ENCODE results near the gene SLC34A3. TPM values are rescaled to one million over a fixed set of nuclear protein-coding genes. Genes with fewer than 3 reads are reported as not detected.

The SLC34A3 gene
- total RNA-seq, 1 experiment from 2014 or later: 2.5 TPM

GRCh38 chr9:137194388-137194787 lies 36.3 kb upstream of the SLC34A3 start:
- no peak overlapping the region for H2AFZ ChIP-seq
- no peaks in the 10 kb centered on the region for H3K36me3 ChIP-seq (ENCODE audit: low read depth)
- no peak for DNase-seq
- ChIA-PET CTCF (interaction anchor here (1.1 kb wide), 1 partner anchor 42 kb away, joined by 6 read pairs; no protein-coding TSS in a partner anchor), POLR2A (ENCODE audit: unreplicated experiment) (no interaction called here)
- H3K79me2 ChIP-seq (ENCODE audit: low read depth): peaks cover 63% of the 10 kb centered on the region
- H3K9me3 ChIP-seq (ENCODE audit: insufficient read depth, low read depth): no peaks in the 10 kb centered on the region
- no peaks in the 10 kb centered on the region for H3K9me2 ChIP-seq (ENCODE audit: insufficient read depth)
- intact Hi-C loops (cut with micrococcal nuclease; ENCODE audit: unreplicated experiment): no loop called here
- H3K4me3 ChIP-seq: no peak overlapping the region
- no peak for TF ChIP-seq CTCF (conservative IDR thresholded peaks at IDR 0.05)
- no peak for TF ChIP-seq EZH2 (IDR thresholded peaks at IDR 0.05; ENCODE audit: low read depth)
- no TSS peak for BruUV-seq (replicated peaks)
- H3K27ac ChIP-seq: no peak overlapping the region
- no peaks in the 10 kb centered on the region for H3K27me3 ChIP-seq (ENCODE audit: insufficient read depth, low read depth)
- peaks cover 68% of the 10 kb centered on the region for H3K4me1 ChIP-seq (replicated peaks; ENCODE audit: insufficient read depth)
- H3K4me2 ChIP-seq: peak overlapping the region; percentile 71
- peaks cover 68% of the 10 kb centered on the region for H4K20me1 ChIP-seq (ENCODE audit: insufficient read depth)
- H3F3A ChIP-seq (ENCODE audit: insufficient read depth, low read depth): peaks cover 39% of the 10 kb centered on the region

GRCh38 chr9:137194909-137195308 lies 35.8 kb upstream of the SLC34A3 start:
- Histone ChIP-seq H3K4me2 (peak overlapping the region; percentile 71), H3K4me3 (peak overlapping the region; percentile 5; the same call in 1 of the 2 replicates), H4K20me1 (ENCODE audit: insufficient read depth) (peaks cover 63% of the 10 kb centered on the region), H3K27ac (no peak overlapping the region), H3K4me1 (replicated peaks; ENCODE audit: insufficient read depth) (peaks cover 65% of the 10 kb centered on the region), H3K79me2 (ENCODE audit: low read depth) (peaks cover 61% of the 10 kb centered on the region), H3K36me3 (ENCODE audit: low read depth) (no peaks in the 10 kb centered on the region), H3K27me3 (ENCODE audit: insufficient read depth, low read depth) (no peaks in the 10 kb centered on the region), H2AFZ (no peak overlapping the region), H3F3A (ENCODE audit: insufficient read depth, low read depth) (peaks cover 34% of the 10 kb centered on the region), H3K9me3 (ENCODE audit: insufficient read depth, low read depth) (no peaks in the 10 kb centered on the region), H3K9me2 (ENCODE audit: insufficient read depth) (no peaks in the 10 kb centered on the region)
- no TSS peak for BruUV-seq (replicated peaks)
- CTCF ChIA-PET: interaction anchor here (0.6 to 1.1 kb wide), 2 partner anchors 28 to 42 kb away, joined by 3 to 6 read pairs; no protein-coding TSS in a partner anchor
- peak in 1 of 2 experiments; percentile 55 for DNase-seq
- POLR2A ChIA-PET (ENCODE audit: unreplicated experiment): interaction anchor here (0.6 to 0.7 kb wide), 5 partner anchors 45 to 832 kb away, joined by 3 to 8 read pairs (median 4); partner anchors contain the start of gene CLIC3
- intact Hi-C loops (cut with micrococcal nuclease; ENCODE audit: unreplicated experiment): no loop called here
- TF ChIP-seq EZH2 (IDR thresholded peaks at IDR 0.05; ENCODE audit: low read depth) (no peak), CTCF (conservative IDR thresholded peaks at IDR 0.05) (no peak)

GRCh38 chr9:137195525-137196220 lies 35.0 kb upstream of the SLC34A3 start:
- H2AFZ ChIP-seq: no peak overlapping the region
- H3K27me3 ChIP-seq (ENCODE audit: insufficient read depth, low read depth): no peaks in the 10 kb centered on the region
- ChIA-PET POLR2A (ENCODE audit: unreplicated experiment) (interaction anchor here (0.6 to 0.7 kb wide), 5 partner anchors 26 to 833 kb away, joined by 3 to 8 read pairs (median 4); partner anchors contain the start of genes CLIC3 and RNF208), CTCF (interaction anchor here (0.5 to 1.1 kb wide), 5 partner anchors 27 to 241 kb away, joined by 3 to 7 read pairs (median 5); no protein-coding TSS in a partner anchor)
- H3K4me3 ChIP-seq: peak overlapping the region; percentile 5; the same call in 1 of the 2 replicates
- H3K9me3 ChIP-seq (ENCODE audit: insufficient read depth, low read depth): no peaks in the 10 kb centered on the region
- H3K79me2 ChIP-seq (ENCODE audit: low read depth): peaks cover 58% of the 10 kb centered on the region
- H3F3A ChIP-seq (ENCODE audit: insufficient read depth, low read depth): peaks cover 29% of the 10 kb centered on the region; the same call in 1 of the 2 replicates
- H3K9me2 ChIP-seq (ENCODE audit: insufficient read depth): no peaks in the 10 kb centered on the region
- H4K20me1 ChIP-seq (ENCODE audit: insufficient read depth): peaks cover 58% of the 10 kb centered on the region
- H3K36me3 ChIP-seq (ENCODE audit: low read depth): no peaks in the 10 kb centered on the region
- no TSS peak for BruUV-seq (replicated peaks)
- intact Hi-C loops (cut with micrococcal nuclease; ENCODE audit: unreplicated experiment): no loop called here
- H3K4me2 ChIP-seq: peak overlapping the region; percentile 71
- no peak overlapping the region for H3K27ac ChIP-seq
- peak; percentile 78 to 93 for DNase-seq
- TF ChIP-seq EZH2 (IDR thresholded peaks at IDR 0.05; ENCODE audit: low read depth): no peak
- no peak for TF ChIP-seq CTCF (conservative IDR thresholded peaks at IDR 0.05)
- H3K4me1 ChIP-seq (replicated peaks; ENCODE audit: insufficient read depth): peaks cover 57% of the 10 kb centered on the region

Data from PC-9 (cell line).